Measurements from ENCODE around the gene BCLAF1.

DNA sequence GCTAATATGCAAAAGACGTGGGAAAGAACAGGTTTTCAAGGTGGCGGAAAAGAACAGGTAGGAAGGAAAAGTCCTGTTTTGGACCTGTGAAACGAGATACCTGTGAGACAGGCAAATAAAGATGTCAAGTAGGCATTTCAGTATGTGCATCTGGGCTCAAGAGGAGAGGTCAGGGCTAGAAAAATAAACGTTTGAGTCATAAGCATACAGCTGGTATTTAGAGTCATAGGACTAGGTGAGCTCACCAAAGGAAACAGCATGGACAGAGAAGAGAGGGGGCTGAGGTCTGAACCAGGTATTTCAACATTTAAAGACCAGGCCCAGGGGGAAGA is 54.4 kb downstream of the BCLAF1 start:
- TF ChIP-seq POLR2A (IDR thresholded peaks at IDR 0.05), result no peak
- TF ChIP-seq, protein P1, sequence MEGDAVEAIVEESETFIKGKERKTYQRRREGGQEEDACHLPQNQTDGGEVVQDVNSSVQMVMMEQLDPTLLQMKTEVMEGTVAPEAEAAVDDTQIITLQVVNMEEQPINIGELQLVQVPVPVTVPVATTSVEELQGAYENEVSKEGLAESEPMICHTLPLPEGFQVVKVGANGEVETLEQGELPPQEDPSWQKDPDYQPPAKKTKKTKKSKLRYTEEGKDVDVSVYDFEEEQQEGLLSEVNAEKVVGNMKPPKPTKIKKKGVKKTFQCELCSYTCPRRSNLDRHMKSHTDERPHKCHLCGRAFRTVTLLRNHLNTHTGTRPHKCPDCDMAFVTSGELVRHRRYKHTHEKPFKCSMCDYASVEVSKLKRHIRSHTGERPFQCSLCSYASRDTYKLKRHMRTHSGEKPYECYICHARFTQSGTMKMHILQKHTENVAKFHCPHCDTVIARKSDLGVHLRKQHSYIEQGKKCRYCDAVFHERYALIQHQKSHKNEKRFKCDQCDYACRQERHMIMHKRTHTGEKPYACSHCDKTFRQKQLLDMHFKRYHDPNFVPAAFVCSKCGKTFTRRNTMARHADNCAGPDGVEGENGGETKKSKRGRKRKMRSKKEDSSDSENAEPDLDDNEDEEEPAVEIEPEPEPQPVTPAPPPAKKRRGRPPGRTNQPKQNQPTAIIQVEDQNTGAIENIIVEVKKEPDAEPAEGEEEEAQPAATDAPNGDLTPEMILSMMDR (IDR thresholded peaks at IDR 0.05), result no peak
- no peak for TF ChIP-seq EP300 (IDR thresholded peaks at IDR 0.05)

Measured in ovary (tissue), 3 donors.